Measurements from ENCODE around the gene HS2ST1.

Gene HS2ST1

GRCh38 chr1:87113313-87113712 is 198.9 kb downstream of the HS2ST1 start:
- no peak for DNase-seq (ENCODE audit: low read depth)

- peak; percentile 84 for DNase-seq (ENCODE audit: low read depth)
These were observed 201.0 kb downstream of the HS2ST1 start for GRCh38 chr1:87115317-87115890.

- no peak for DNase-seq (ENCODE audit: low read depth)
These were observed 201.5 kb downstream of the HS2ST1 start for GRCh38 chr1:87115891-87116290.

- peak; percentile 33 for DNase-seq (ENCODE audit: low read depth)
These were observed 203.4 kb downstream of the HS2ST1 start for GRCh38 chr1:87117761-87118368.

GRCh38 chr1:87119541-87120140 is 205.2 kb downstream of the HS2ST1 start:
- DNase-seq (ENCODE audit: low read depth): no peak

GRCh38 chr1:87120779-87121178 is 206.3 kb downstream of the HS2ST1 start:
- DNase-seq (ENCODE audit: low read depth): no peak

- DNase-seq (ENCODE audit: low read depth): no peak
These were observed 207.3 kb downstream of the HS2ST1 start for GRCh38 chr1:87121711-87122163.

- DNase-seq (ENCODE audit: low read depth): no peak
These were observed 207.8 kb downstream of the HS2ST1 start for GRCh38 chr1:87122243-87122642.

GRCh38 chr1:87123610-87124009 is 209.2 kb downstream of the HS2ST1 start:
- DNase-seq (ENCODE audit: low read depth): no peak

- DNase-seq (ENCODE audit: low read depth): no peak
These were observed 212.6 kb downstream of the HS2ST1 start for GRCh38 chr1:87126886-87127505.

- no peak for DNase-seq (ENCODE audit: low read depth)
These were observed 213.1 kb downstream of the HS2ST1 start for GRCh38 chr1:87127581-87127980.

- DNase-seq (ENCODE audit: low read depth): no peak
These were observed 214.6 kb downstream of the HS2ST1 start for GRCh38 chr1:87129038-87129437.

GRCh38 chr1:87129606-87130005 is 215.2 kb downstream of the HS2ST1 start:
- no peak for DNase-seq (ENCODE audit: low read depth)

GRCh38 chr1:87130438-87130837 is 216.0 kb downstream of the HS2ST1 start:
- no peak for DNase-seq (ENCODE audit: low read depth)

GRCh38 chr1:87131809-87132283 is 217.4 kb downstream of the HS2ST1 start:
- peak; percentile 36 for DNase-seq (ENCODE audit: low read depth)

- DNase-seq (ENCODE audit: low read depth): no peak
These were observed 217.9 kb downstream of the HS2ST1 start for GRCh38 chr1:87132284-87132870.

GRCh38 chr1:87134061-87134460 is 219.6 kb downstream of the HS2ST1 start:
- DNase-seq (ENCODE audit: low read depth): no peak

GRCh38 chr1:87134625-87135328 is 220.3 kb downstream of the HS2ST1 start:
- no peak for DNase-seq (ENCODE audit: low read depth)

GRCh38 chr1:87135329-87135712 is 220.9 kb downstream of the HS2ST1 start:
- DNase-seq (ENCODE audit: low read depth): no peak

- DNase-seq (ENCODE audit: low read depth): no peak
These were observed 222.3 kb downstream of the HS2ST1 start for GRCh38 chr1:87136607-87137341.

- DNase-seq (ENCODE audit: low read depth): no peak
These were observed 222.9 kb downstream of the HS2ST1 start for GRCh38 chr1:87137342-87137739.
